ENCODE data around the gene SIT1.

The SIT1 gene

DNA sequence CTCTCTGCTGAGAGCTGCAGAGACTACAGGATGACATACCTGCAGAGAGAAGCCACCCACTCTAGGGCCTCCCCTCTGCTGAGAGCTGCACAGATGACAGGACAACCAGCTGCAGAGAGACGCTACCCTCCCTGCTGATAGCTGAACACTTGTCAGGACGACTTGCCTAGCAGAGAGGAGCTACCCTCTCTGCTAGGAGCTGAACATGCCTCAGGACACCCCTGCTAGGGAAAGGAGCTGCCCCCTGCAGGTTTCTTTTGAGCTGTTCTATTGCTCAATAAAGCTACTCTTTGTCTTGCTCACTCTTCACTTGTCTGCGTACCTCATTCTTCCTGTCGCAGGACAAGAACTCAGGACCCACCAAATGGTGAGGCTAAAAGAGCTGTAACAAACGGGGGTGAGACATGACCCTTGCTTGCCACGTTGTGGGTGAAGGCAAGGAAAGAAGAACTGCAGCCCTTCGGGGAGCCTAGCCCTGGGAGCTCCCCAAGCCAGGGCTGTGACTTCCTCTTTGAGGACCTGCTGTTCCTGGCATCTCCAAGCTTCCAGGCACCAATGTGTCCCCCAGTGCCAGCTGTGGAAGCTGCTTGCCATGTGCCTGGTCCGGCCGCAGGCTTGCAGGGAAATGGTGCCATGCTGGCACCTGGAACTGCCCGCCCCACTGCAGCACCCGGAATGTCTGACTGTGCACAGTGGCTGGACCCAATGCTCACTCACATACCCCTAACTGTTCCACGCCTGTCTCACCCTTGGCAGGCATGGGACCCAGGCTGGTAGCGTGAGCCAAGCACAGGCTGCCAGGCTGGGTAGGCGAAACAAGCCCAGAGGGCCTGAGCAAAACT, 50.7 kb downstream of the SIT1 start:
- TF ChIP-seq, protein P1, sequence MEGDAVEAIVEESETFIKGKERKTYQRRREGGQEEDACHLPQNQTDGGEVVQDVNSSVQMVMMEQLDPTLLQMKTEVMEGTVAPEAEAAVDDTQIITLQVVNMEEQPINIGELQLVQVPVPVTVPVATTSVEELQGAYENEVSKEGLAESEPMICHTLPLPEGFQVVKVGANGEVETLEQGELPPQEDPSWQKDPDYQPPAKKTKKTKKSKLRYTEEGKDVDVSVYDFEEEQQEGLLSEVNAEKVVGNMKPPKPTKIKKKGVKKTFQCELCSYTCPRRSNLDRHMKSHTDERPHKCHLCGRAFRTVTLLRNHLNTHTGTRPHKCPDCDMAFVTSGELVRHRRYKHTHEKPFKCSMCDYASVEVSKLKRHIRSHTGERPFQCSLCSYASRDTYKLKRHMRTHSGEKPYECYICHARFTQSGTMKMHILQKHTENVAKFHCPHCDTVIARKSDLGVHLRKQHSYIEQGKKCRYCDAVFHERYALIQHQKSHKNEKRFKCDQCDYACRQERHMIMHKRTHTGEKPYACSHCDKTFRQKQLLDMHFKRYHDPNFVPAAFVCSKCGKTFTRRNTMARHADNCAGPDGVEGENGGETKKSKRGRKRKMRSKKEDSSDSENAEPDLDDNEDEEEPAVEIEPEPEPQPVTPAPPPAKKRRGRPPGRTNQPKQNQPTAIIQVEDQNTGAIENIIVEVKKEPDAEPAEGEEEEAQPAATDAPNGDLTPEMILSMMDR (IDR thresholded peaks at IDR 0.05; ENCODE audit: low read depth, low read length): no peak; the same call in 1 of the 2 replicates
- no peak for DNase-seq (ENCODE audit: extremely low read depth, low read depth)
